NCI-H446 treated with DMSO at 0.1 percent for 48 hours (cell line): ENCODE measurements around the gene ACSM2B.
"Not testable (repeated sequence)": the region's sequence is repeated elsewhere in the genome, so short reads cannot be mapped to it uniquely, and the experiment has no call there.

Source experiments
- DNase-seq: peaks from one replicate; lab custom pipeline; 2025; lab: John Stamatoyannopoulos, UW

The ACSM2B gene

DNA sequence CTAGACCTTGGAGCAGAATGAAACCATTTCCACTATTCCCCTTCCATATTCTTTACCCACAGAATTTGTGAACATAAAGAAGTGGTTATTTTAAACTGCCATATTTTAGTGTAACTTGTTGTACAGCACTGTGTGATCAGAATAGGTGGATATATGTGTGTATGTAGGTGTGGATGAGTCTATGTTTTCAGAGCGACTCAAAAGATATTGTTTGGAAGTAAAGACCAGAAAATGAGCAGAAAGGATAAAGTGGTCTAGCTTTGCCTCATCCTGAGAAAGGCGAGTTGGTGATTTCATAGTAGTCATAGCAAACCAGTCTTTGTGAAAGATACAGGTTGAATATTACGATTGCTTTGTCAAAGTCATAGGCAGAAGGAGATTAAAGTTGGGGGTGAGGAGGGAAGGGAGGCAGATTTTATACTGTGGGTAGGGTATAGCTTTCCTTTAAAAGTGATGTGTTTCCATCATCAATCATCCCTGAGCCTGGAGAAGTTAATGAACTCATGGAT lies 43.8 kb downstream of the ACSM2B start:
- DNase-seq, result not testable (repeated sequence)

DNA sequence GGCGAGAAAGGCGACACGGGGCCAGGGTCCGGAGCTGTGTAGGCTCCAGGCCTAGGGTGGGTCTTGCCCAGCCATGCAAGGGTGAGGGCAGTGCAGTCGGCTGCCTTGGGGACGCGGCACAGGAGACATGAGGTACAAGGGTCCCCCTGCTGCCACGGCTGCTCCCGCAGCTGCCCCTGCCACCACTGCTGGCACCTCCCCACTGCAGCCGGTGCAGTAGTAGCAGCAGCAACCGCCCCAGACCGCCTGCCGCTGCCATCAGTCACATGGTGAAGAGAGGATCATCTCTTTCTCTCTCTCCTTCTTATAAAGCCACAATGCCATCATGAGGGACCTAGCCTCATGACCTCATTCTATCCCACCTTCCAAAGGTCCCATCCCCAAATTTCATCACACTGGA lies 44.4 kb downstream of the ACSM2B start:
- not testable (repeated sequence) for DNase-seq

DNA sequence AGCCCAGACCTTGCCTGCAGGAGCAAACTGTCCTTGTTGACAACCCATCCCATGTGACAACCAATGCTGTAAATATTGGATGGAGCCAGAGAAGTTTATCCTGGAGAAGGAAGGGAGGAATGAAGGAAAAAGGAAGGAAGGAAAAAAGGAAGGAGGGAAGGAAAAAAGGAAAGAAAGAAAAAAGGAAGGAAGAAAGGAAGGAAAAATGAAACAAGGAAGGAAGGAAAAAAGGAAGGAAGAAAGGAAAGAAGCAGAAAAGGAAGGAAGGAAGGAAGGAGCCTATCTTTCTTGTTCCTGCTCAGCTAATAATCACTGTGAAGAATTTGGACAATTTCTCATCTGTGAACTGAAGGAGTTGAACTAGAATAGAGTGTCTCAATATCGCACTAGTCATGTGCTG lies 56.1 kb downstream of the ACSM2B start:
- DNase-seq, result no peak

GRCh38 chr16:20519231-20519630 lies 56.9 kb downstream of the ACSM2B start:
- DNase-seq, result no peak

- no peak for DNase-seq
Observed at GRCh38 chr16:20517149-20517548, 59.0 kb downstream of the ACSM2B start.

DNA sequence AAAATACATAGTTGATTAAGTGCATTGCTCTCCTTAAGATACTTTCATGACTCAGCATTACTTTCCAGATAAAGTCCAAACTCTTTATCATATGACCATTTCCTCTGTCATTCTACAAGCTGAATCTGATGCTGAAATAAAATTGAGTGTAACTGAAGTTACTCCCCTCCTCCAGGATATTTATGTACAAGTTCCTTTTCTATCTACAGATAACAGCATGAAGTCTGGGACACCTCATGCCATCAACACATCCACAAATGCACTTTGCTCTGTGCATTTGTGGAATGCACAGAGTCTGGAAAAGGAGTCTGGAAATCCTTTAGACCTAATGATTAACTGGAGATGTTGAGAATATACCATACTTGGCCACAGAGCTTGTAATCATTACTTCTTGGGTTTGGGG lies 60.5 kb downstream of the ACSM2B start:
- DNase-seq, result no peak

DNA sequence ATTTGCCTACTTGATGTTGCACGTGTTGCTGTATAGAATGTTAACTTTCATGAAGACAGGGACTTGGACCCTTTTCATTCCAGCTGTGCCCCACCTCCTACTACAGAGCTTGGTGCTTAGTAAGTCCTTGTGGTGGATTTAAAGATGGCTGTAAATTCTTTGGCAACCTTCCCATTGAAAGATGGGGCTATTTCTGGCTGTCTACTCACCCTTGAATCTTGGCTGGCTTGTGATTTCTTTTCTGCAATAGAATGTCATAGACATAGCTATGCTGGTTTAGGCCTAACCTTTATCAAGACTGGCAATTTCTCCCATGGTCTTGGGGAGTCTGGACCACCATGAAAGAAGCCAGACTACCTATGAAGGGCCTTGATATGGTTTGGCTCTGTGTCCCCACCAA lies 65.8 kb downstream of the ACSM2B start:
- no peak for DNase-seq

DNA sequence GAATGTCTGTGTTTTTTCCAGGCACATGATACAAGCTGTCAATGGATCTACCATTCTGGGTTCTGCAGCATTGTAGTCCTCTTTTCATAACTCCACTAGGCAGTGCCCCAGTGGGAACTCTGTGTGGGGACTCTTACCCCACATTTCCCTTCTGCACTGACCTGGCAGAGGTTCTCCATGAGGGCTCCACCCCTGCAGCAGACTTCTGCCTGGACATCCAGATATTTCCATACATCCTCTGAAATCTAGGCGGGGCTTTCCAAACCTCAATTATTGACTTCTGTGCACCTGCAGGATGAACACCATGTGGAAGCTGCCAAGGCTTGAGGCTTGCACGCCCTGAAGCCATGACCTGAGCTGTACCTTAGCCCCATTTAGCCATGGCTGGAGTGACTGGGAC lies 68.9 kb downstream of the ACSM2B start:
- no peak for DNase-seq

DNA sequence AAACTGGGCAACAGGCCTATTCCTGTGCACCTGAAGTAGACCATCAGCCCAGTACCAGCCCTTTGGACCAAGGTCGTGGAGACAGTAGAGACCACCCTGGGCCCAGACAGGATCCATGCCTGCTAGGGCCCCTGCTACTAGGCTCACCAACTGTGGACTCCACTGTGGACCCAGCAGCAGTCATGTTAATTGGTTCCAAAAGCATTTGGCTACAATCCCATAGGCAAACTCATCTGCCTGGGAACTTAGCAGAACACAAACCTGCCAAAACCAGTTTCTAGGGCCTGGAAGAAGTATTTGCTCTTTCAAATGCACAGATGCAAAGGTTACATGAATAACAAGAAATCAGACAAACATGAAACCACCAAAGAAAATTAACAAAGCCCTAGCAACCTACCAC lies 71.7 kb downstream of the ACSM2B start:
- no peak for DNase-seq

- DNase-seq, result not testable (repeated sequence)
Observed at GRCh38 chr16:20491448-20491847, 84.7 kb downstream of the ACSM2B start.

GRCh38 chr16:20490994-20491393 lies 85.2 kb downstream of the ACSM2B start:
- DNase-seq, result not testable (repeated sequence)
